HFF-Myc (cell line): Measurements from ENCODE around the gene APEH.

Source experiments
- DNase-seq: peaks from one replicate; pipeline ENCODE4 v3.0.0-alpha.2; 2011; ENCODE audit warnings: low read depth; ENCODE audit errors: extremely low read depth
- H3K4me3 ChIP-seq: replicated peaks from 2 replicates; pipeline ENCODE4 v1.5.1; 2011; ENCODE audit warnings: low read depth, mild to moderate bottlenecking, control low read depth, low read length
- CTCF ChIP-seq: IDR thresholded peaks from 2 replicates; pipeline ENCODE4 v1.5.1; 2012; ENCODE audit warnings: mild to moderate bottlenecking, low read depth, low read length, control low read depth; ENCODE audit errors: missing control alignments

Gene APEH

DNA sequence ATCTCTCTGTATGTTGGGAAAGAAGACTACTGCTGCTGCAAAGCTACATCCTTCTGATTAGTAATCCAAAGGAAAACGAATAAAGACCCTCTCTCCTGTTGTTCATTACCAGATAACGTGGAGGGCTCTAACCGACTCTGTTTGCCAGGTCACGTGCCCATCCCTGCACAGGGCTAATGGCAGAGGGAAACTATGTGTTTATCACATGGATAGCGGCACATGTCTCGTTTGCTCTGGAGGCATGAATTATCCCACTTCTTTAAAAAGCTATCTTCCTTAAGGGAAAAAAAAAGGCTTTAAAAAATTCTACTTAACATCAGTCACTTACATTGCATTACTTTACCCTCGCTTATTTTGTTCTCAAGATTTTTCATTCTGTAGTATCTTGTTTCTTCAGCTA, 32.9 kb upstream of the APEH start:
- no peak overlapping the region for H3K4me3 ChIP-seq
- no peak for DNase-seq
- no peak for TF ChIP-seq CTCF

- no peak overlapping the region for H3K4me3 ChIP-seq
Observed at GRCh38 chr3:49641921-49642707, 32.0 kb upstream of the APEH start.

DNA sequence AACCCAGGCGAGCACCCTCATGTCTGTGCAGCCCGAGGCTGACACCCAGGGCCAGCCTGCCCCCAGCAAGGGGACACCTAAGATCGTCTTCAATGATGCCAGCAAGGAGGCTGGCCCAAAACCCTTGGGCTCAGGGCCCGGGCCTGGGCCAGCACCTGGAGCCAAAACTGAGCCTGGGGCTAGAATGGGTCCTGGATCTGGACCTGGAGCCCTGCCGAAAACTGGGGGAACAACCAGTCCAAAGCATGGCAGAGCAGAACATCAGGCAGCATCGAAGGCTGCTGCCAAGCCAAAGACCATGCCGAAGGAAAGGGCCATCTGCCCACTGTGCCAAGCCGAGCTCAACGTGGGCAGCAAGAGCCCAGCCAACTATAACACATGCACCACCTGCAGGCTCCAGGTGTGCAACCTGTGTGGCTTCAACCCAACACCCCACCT, 31.4 kb upstream of the APEH start:
- DNase-seq = no peak
- no peak for TF ChIP-seq CTCF
- no peak overlapping the region for H3K4me3 ChIP-seq

More at GRCh38 chr3:49641921-49642707, 32.0 kb upstream of the APEH start:
- TF ChIP-seq CTCF = no peak
- no peak for DNase-seq

GRCh38 chr3:49644684-49645083, 29.5 kb upstream of the APEH start:
- DNase-seq = no peak
- no peak for TF ChIP-seq CTCF
- no peak overlapping the region for H3K4me3 ChIP-seq

- no peak for TF ChIP-seq CTCF
- H3K4me3 ChIP-seq = no peak overlapping the region
- DNase-seq = no peak
Observed at GRCh38 chr3:49646236-49646635, 27.9 kb upstream of the APEH start.

- no peak overlapping the region for H3K4me3 ChIP-seq
- no peak for TF ChIP-seq CTCF
- DNase-seq = no peak
Observed at GRCh38 chr3:49647741-49648140, 26.4 kb upstream of the APEH start.
